GM19468 (cell line): ENCODE data around the gene CACNA2D1.

Source experiments
- ATAC-seq: cut with Tn5 transposase; IDR thresholded peaks from one replicate; pipeline ENCODE4 v1.9.1; 2021; ENCODE audit warnings: mild to moderate bottlenecking, moderate library complexity, moderate number of reproducible peaks; ENCODE audit not compliant: unreplicated experiment; ENCODE audit errors: extremely low read depth

The CACNA2D1 gene

DNA sequence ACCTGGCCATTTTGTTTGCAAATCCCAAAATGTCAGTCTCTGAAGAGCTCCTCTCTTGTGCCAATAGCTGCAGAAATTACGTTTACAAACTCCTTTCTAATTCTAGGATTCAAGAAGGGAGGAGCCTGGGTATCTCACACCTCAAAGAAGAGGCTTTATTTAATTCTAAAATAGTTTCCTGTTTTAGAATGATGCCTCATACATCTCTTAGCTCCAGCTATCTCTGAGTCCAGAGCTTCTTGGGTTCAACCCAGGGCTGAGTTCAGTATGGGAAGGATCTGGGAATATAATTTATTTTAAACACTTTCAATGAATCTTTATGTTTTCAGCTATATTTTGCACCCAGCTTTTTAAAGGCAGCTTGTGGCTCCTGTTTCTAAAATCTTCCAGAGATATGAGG is 150.1 kb downstream of the CACNA2D1 start:
- ATAC-seq = no peak

DNA sequence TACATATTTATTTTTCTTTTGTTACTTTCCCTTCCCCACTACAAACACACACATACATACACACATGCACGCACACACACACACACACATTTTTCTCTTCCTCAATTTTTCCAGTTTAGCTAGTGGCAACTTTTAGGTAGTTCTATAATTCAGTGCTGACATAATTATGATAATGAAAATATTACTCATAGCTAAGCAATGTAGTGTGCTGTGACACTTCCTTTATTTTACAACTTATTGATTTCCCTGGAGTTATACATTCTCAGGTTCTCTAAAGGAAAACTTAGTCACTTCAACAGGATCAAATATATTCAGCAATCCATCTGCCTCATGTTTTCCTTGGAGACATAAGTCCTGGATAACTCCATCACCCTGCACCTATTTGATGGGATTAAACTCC is 151.6 kb downstream of the CACNA2D1 start:
- no peak for ATAC-seq

DNA sequence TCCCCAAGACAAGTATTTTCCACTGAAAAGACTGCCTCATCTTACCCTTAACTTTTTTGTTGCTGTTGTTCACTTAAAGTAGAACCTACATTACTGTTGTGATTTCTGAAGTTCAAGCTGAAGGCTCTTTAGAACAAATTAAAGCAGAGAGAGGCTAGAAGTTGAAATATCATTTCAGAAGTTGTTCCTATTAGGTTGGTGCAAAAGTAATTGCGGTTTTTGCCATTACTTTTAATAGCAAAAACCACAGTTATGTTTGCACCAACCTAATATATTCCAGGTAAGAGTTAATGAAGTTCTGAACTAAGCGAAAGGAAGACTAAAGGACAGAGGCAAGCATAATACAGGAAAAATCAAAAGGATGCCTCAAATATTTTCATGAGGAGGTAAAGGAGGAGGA is 153.7 kb downstream of the CACNA2D1 start:
- ATAC-seq = no peak

DNA sequence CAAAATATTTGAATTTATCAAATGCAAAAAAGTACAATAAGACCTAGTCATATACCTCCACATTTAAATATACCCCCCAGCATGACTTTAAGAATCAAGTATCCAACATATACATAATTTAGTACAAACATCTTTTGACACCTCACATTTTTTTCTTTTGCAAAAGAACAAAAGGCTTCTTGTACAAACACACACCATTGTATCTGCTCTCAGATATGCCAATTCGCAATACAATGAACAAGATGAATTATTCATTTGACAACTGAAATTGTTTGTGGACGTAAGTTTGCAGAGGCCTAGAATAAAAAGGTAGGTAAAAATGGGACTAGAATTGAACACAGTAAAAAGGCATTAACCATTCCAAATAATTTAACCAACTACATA is 154.4 kb downstream of the CACNA2D1 start:
- ATAC-seq = no peak

DNA sequence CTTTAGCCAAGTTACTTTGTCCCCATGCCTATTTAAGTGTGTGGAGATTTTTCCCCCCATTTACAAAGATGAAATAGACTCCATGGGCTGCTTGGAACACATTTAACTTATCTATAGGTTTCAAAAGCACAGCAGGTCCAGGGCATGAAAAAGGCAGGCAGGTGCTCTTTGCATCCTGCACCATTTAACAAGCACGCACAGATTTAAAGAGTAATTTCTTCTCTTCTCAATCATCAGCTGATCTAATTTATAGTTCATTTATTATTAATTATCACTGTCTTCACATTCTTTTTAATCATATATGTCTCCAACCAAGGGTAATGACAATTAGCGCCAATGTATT is 156.8 kb downstream of the CACNA2D1 start:
- no peak for ATAC-seq

DNA sequence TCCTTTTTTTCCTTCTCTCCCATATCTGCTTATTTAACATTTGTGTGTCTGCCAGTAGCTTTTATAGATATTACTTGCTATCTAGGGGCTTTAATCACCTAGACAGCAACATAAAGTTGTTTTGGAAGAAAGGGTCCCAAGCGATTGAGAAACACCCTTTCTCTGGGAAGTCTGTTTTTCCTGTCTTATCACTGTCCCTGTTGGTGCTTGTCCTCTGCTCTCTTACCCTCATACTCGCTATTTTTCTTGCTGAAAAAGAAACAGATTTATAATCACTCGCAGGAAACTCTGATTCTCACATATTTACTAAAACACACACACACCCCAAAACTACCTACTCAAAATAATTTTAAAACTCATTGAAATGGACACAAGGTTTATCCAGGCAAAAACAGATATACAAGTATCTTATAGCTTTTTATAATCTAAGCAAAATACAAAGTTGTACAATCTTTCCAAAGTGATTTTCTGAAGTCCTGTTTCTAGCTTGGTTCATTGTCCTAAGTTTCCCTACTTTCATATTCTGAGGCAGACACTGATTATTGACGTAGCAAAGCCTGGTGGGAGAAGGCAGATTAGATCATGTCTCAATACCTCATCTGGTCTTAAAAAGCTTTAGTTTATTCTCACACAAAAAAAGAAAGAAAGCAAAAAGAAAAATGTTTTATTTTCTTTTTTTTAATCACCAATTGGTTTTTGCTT is 157.3 kb downstream of the CACNA2D1 start:
- no peak for ATAC-seq

DNA sequence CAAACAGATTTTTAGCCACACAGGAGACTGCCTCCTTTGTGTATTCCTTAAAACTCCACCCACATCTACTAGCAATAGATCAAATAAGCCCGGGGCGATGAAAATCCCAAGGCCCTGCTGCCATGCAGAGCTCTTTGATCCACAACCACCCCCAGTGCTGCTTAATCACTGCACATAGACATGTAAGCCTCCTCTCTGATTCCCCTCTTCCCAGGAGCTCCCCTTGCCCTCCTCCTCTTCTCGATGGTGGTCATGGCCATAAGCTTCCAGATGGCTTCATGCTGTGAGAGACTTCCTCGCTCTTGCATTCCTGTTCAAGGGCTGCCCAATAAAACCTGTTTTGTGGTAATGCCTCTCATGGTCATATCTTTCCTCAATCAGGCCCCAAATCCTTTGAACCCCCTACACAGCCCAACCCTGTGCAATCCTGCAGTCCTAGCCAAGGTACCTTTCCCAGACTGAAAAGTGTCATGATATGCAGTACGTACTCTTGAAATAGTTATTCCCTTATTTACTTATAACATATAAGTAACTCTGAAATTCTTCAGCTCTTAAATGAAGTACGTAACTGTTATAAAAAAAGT is 158.5 kb downstream of the CACNA2D1 start:
- ATAC-seq = no peak

DNA sequence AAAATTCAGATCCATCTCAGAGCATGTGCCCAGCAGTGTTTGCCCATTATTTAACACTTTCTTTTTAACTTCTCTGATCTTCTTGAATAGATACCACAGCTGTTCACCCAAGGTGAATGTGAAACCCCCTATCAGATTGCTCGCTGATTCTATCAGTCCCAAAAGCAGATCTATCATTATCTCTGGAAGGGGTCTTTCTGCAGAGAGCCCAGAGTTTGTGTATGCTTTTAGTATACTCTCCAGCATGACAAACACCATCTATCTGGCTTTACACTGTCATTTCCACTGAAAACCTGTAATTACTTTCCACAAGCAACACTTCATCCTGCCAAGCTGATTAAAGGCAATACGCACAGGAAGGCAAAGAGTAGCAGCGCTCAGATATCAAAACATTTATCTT is 168.2 kb downstream of the CACNA2D1 start:
- ATAC-seq = no peak

DNA sequence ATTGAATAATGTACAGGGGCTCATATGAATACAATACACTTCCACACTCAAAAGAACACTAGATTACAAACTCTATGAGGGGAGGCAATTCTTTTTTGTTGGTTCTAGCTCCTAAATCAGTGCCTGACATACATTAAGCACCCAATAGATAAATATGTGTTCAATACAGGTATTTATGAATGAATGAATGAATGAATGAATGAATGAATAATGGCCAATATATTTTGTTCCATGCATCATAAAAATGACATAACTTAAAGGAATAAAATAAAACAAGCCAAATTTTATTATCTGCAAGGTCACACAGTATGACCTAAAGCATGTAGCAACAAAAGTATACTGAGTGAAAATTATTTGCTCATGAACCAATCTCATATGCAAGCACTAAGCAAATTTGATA is 168.9 kb downstream of the CACNA2D1 start:
- ATAC-seq = no peak

DNA sequence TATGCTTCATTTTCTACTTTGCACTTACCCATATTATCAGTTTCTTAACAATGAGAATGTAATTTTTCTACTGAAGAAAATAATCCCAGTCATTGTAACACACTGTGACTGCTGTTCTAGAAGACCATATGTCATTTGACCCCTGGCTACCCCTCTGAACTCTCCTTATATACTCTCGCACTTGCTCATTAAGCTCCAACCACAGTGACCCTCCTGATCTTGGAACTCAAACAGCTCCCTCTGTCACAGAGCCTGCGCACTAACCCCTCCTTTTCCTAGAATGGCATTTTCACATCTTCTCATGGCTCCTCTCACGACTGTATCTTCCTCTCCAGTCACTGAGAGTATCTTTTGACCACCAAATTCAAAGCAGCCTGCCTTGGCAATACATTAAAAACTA is 169.7 kb downstream of the CACNA2D1 start:
- ATAC-seq = no peak

DNA sequence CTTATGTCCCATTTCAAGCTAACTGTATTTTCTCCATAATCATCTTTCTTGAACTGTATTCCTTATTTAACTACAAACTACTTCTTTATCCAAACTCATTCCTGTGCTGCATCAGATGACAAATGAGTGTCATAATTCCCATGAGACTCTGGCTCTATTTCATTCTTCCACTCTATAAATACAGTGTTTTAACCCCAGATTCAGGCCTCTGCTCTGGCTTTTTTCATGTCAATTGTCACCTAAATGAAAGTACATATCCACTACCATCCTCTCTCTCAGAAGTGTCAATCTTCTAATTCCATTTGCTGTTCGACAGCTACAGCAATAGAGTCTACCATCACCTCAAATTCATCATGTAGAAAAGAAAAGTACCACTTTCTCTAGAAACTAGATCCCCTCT is 172.7 kb downstream of the CACNA2D1 start:
- ATAC-seq = no peak

DNA sequence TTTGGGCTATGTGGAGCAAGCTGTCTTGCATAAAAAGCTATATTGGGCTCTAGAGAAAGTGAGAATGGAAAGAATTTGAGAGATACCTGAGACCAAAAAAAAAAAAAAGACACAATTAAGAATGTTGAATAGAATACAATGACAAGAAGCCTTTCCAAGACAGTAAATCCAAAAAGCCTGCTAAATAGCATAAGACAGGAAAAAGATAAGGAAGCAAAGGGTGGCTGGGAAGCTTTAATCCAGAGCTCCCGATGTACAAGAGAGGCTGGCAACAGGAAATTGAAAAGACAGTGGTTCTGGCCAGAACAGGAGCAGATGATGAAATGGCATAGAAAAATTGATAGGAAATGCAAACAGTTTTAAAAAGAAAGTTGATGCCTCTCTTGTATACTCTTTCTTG is 174.9 kb downstream of the CACNA2D1 start:
- no peak for ATAC-seq

DNA sequence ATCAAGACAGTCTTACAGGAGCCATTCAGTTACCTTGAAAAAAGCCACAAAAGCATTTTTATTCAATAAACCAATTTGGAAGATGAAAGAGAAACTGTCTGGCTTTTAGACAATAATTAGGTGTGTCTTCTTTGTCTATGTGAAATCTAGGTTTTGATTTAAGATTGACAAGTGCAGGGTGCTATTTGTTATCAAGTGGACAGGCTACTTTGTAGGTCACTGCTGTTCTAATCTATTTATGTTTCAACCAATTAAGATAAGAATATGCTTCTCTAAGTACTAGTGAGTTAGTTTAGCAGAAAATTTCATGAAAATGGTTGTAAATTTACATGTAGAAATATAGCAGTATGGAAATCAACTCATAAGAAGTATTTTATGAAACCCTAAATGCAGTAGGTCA is 177.5 kb downstream of the CACNA2D1 start:
- no peak for ATAC-seq

DNA sequence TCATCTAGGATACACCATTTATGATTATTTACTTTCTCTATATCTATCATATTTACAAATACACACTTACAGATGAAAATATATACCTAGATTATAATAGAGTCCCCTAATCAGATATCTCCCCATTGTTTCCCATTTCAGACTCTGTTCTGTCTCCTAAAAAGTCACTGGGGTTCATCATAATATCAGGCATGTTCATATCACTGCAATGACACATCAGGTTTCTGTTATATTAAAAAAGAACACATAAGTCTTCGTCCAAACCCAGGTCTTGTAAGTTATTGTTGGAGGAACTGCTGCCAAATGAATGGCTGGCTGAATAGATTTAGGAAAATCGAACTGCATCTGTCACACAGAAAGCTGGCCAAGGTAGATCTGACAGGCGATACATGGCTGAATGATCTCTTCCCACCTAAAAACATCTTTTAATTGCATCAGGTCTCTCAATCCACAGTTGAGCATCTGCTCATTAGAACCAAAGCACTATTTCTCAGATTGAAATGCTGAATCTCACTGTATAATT is 178.7 kb downstream of the CACNA2D1 start:
- ATAC-seq = no peak

DNA sequence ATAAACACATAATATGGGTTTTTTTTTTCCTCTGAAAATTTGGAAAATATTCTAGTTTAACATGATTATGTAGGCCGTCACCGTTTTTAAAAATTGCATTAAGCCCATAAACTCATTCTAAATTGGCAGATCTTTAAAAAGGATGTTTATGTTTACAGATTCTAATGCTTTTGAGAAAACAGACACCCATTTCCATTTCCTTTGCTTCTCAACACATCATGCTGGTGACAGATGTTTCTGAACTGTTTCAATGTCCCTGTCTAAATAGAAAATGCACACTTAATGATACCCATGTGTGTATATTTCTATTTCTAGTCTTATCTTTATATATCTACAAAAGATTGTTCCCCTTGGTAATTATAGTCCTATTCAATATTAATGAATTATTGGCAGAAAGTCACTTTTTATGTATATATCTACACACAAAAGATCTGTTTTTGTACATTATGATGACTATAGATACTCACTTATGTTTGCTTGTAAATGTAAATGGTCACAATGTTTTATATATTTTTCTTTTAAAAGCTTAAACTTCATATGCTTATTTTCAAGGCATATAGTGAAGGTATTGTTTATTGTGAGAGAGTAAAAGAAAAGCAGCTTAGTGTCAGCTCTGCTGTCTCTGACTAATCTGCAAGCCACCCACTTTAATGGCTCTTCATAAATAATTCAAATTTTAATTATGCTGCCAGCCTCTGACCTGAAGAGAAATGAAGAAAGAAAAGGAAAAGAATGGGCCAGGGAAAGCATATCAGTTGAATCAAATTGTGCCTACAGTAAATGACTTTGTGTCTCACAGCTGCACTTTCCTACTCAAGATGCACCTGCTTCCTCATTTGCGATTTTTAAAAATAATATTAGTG is 179.4 kb downstream of the CACNA2D1 start:
- ATAC-seq = no peak

DNA sequence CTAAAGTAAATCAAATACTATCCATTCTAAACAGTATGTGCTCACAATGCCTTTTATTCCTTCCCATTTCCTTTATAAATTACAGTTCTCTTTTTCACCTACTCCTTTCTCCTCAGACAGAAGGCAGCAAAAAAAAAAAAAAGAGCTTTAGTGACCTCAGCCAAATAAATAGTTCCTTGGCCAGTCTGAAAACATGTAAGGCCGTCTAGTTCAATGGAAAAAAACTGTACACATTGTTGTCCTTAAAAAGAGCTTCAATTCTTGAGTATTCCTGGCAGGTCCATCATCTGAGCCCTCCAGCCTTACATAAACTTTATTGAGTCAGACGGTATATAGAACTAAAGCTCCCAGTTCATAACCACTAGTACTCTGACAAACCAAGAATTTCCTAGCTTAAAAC is 185.4 kb downstream of the CACNA2D1 start:
- ATAC-seq = no peak

DNA sequence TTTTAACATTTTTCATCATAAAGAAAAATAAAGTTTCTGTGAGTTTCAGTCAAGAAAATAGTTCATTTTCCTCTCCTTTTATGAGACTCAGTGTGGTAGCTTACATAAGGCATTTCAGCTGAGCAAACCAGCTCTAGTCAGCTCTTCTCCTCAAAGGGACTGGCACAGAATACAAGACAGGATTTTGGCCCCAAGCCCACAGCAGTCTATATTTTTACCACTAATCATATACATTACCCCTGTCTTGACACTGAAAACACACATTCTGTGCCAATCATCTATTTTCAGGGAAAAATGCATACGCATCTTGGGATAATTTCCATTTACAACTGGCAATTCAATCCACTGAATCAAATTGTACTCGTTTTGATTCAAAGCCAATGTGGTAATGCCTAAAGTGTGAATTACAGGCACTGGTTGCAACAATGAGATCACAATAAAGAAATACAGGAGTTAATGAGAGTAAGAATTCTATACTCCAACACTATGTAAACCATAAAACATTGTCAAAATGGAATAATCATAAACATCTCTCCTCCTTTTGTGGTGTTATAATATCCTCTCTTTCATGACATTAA is 186.4 kb downstream of the CACNA2D1 start:
- no peak for ATAC-seq

DNA sequence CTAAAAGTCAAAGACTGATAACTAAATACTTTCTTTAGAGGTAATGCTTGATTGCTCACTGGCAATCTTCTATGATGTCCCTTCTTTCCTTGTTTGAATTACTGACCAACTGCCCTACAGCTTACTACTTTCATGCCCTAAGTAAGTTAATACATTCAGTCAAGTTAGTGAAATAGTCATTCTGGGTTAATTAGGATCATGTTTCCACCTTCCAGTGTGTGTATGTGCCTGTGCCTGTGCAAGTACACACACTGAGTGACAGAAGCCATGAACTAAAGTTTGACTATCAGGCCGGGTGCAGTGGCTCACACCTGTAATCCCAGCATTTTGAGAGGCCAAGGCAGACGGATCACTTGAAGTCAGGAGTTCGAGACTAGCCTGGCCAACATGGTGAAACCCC is 187.9 kb downstream of the CACNA2D1 start:
- ATAC-seq = no peak

DNA sequence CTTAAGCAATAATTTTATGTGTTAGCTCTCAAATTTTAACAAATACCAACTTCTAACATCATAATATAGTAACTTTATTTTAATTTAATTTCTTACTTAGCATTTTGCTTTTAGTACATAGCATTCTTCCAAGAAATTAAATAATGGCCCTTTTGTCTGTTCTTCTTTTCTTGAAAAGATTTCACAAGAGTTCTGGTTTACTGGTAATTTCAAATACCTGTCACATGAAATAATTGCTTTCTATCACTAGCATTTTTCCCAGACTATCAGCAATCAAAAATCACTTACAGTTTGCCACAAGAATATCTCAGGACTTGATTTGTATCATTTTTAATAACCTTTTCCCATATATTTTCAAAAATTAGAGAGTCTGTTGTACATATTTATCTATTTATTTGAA is 193.0 kb downstream of the CACNA2D1 start:
- no peak for ATAC-seq

DNA sequence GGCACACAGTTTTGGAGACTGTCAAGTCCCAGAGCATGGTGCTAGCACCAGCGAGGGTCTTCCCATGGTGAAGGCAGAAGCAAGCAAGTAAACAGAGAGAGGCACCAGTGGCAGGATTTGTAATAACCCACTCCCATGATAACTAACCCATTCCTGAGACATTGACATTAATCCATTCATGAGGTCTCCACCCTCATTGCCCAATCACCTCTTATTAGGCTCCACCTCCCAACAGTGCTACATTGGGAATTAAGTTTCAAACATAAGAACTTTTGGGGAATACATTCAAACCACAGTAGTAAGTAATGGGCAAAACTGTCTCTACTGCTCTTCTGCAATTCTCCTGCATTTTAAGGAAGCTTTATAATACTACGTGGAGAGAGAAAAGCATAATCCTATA is 193.6 kb downstream of the CACNA2D1 start:
- no peak for ATAC-seq

DNA sequence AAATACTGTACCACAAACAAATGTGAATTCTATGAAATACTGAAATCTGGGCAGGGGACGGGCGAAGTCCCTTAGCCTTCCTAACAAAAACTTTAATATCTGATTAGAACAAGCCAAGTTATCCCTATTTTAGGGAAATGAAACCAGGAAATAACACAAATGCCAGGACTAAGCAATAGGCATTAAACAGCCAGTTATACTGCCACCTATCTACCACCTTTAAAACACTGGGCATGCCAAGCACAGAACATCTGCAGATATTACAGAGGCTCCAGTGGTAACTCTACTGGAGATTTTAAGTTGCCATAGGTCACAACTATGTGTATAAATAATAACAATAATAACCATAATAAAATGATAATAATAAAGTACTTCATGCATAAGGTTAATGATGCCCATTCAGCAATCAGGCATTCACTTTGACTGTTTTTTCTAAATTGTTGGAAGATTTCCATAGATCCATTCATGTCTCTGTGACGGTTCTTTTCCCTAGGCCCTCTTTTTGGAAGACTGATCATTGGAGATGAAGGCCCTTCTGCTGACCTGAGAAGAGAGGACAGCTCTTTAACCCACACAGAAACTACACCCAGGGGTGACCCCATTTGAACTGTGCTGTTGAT is 195.7 kb downstream of the CACNA2D1 start:
- ATAC-seq = no peak
